GM18502 (cell line): ENCODE results near the gene GRID2.
"Not testable (repeated sequence)": the region's sequence is repeated elsewhere in the genome, so short reads cannot be mapped to it uniquely, and the experiment has no call there.

Experiments
- ATAC-seq: cut with Tn5 transposase; IDR thresholded peaks from one replicate; pipeline ENCODE4 v1.9.1; 2021; ENCODE audit warnings: mild to moderate bottlenecking; ENCODE audit not compliant: unreplicated experiment, poor library complexity

The GRID2 gene

DNA sequence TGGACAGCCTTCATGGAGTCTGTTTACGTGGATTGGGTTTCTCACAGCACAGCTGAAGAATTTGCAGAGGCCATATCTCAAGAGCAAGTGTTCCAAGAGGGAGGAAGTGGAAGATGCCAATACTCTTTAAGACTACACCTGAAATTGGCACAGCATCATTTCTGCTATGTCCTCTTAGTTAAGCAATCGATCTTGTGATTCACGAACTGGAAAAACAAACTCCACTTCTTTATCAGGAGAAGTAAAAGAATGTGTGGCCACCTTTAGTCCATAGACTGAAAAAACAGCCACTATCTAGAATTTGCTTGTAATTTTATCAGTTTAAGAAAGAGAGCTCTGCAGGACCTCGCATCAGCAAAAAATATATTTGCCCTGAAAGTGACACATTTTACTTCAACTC is 1051.6 kb downstream of the GRID2 start:
- no peak for ATAC-seq

DNA sequence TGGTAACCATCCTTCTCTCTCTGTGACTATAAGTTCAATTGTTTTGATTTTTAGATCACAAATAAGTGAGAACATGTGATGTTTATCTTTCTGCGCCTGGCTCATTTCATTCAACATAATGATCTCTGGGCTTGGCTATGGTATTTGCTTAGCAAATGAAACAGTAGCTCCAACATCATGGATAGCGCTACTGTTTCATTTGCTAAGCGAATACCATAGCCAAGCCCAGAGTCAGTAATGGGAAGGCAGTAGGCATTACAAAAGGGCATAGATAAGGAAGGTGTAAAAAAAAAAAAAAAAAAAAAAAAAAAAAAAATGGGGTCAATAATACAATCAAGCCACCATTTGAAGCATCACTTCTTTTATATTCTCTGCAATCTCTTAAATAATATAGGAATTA is 1055.8 kb downstream of the GRID2 start:
- no peak for ATAC-seq

DNA sequence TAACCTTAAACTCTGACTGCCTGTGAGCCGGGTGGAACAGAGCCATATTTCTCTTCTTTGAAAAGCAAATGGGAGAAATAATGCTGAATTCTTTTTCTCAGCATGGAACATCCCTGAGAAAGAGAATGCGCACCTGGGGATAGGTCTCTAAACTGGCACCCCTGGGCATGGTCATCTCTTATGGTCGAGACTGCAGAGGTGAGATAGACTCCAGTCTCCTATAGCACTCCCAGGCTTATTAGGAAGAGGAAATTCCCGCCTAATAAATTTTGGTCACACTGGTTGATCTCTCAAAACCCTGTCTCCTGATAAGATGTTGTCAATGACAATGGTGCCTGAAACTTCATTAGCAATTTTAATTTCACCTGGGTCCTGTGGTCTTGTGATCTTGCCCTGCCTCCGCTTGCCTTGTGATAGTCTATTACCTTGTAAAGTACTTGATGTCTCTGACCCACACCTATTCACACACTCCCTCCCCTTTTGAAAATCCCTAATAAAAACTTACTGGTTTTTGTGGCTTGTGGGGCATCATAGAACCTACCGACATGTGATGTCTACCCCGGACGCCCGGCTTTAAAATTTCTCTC is 1062.5 kb downstream of the GRID2 start:
- not testable (repeated sequence) for ATAC-seq

DNA sequence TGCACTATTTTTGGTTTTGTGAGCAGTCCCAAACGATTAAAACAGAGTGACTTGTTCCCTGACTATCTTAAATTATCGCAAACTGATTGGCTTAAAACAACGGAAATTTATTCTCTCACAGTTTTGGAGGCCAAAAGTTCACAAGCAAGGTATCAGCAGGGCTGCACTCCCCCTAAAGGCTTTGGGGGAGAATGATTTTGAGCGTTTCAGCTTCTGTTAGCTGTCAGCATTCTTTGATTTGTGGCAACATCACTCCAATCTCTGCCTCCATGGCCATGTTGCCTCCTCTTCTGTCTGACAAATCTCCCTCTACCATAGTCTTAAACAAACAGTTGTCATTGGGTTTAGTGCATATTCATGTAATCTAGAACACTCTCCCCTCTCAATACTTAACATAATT is 1065.2 kb downstream of the GRID2 start:
- no peak for ATAC-seq

GRCh38 chr4:93370256-93370655 is 1066.5 kb downstream of the GRID2 start:
- no peak for ATAC-seq

- ATAC-seq, result no peak
Measured at GRCh38 chr4:93373893-93374860, 1070.4 kb downstream of the GRID2 start.

DNA sequence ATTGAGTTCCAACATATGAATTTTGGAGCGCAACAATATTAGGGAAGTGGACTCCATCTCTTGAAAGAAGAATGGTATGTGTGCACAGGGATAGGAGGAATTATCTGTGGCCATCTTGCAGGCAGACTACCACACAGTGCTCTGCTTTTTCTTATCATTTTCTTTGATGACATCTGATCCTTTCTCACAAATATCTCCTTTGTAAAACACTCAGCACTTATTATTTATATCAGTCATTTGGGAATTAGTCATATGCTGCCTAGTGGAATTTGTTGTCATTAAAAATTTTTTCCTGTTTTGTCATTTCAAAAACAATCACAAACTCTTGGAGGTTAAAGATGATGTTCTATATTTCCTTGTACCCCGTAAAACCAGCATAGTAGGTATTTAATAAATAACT is 1080.5 kb downstream of the GRID2 start:
- no peak for ATAC-seq

- no peak for ATAC-seq
Measured at GRCh38 chr4:93384887-93385286, 1081.1 kb downstream of the GRID2 start.

GRCh38 chr4:93394545-93395081 is 1090.8 kb downstream of the GRID2 start:
- ATAC-seq, result no peak

DNA sequence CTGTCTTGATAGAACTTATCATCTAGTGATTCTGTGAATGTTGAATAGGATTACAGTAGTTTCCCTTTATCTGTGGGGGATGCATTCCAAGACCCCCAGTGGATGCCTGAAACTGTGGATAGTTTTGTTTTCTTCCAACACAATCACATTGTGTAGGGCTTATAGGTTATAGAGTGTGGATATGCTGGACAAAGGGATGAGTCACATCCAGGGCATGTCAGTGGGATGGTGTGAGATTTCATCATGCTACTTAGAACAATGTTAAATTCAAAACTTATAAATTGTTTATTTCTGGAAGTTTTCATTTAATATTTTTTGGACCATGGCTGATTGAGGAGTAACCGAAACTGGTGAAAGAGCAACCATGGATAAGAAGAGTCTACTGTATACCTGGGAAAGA is 1092.5 kb downstream of the GRID2 start:
- ATAC-seq, result no peak

GRCh38 chr4:93403571-93403970 is 1099.8 kb downstream of the GRID2 start:
- no peak for ATAC-seq

DNA sequence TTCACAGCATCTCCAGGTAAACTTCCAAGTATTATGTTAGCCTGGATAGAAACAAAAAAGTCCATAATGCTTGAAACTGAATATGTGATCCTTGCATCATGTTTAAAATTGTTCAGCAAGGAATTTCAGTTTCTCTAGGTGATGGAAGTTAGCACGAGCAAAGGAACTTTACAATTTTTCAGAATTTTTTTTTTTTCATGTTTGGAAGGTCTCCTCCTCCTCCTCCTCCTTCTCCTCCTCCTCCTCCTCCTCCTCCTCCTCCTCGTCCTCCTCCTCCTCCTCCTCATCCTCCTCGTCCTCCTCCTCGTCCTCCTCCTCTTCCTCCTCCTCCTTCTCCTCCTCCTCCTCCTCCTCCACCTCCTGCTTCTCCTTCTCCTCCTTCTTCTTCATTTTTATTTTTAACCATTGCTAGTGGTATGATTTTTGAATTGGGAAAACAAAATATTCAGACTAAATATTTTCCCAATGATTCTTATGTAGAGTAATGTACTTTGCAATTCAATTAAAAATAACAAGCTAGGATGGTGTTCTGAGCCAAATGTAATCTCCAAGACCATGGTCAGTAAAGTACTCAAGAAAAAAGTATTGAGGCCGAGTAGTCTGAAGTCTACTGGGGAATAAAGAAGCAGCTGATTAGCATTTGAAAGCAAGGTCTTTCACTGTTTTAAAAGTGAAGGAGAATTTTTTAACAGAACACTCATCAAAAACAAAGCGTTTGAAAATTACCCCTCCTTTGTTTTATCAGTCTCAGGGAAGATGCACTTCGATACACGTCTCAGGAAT is 1103.9 kb downstream of the GRID2 start:
- ATAC-seq, result no peak

DNA sequence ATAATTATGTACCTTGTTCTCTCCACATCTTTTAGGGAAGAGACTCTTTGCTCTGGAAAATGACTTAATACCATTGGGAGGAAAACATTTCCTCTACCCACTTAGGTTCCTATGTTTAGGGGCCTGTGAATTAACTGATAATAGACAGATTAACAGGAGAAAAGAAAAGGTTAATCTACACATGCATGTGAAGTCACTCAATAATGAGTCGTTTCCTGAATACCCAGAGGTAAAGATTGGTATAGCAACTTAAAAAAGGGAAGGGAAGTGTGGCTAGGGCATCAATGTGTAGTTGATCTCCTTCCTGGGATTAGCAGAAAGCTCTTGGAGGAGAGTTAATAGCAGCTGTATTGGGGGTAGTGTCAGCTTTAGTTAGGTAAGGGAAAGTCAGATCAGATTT is 1105.3 kb downstream of the GRID2 start:
- ATAC-seq, result no peak

DNA sequence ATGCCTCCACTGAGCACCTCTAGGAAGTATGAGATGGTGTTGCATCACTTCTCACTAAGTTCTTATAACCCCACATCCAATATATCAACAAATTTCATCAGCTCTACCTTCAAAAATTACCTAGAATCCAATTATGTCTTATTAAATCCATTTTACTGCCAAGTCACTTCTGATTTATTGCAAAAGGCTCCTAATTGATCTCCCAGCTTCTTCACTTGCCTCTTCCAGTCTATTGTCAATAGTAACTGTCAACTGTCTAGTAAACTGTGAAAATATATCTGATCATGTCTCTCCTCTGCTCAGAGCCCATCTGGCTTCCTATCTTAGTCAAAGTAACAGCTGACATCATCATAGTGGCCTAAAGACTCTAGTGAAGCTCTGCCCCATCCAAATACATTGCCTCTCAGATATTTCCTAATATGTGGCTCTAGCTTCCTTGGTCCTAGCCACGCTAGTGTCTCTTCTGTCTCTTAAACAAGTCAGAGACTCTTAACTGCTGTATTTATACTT is 1110.3 kb downstream of the GRID2 start:
- no peak for ATAC-seq

GRCh38 chr4:93416344-93417128 is 1112.8 kb downstream of the GRID2 start:
- ATAC-seq, result no peak

DNA sequence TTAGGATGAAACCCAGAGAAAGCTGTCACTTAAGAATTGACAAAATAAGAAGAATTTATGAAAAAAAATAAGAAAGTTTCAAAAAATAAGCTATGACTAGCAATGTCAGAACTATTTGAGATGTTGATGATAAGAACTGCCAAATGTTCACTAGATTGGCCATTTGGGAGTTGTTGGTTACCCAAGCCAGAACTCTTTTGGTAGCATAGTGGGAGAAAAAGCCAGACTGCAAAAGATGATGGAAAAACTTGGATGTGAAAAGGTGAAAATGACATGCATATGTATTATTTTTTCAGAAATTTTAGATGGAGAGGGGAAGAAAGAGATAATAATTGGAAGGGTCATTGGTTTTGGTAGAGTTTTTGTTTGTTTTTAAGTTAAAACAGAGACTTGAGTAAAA is 1127.6 kb downstream of the GRID2 start:
- no peak for ATAC-seq

DNA sequence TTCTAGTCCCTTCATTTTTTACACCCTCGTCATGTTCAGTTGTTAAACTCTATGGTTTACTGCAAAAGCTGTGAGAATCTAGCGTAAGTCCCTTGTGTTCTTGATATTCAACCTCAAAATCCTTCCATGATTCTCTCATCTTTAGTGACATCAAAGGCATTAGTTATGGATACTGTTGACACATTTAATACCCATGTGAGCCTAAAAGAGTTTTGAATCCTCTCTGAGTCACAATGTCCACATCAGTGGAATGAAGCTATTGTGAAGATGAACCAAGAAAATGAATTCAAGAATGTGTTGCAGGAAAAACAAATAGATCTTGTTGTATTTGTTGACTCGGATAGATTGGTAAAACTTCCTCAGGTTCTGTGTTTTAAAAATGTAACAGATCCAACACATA is 1130.1 kb downstream of the GRID2 start:
- ATAC-seq, result no peak

DNA sequence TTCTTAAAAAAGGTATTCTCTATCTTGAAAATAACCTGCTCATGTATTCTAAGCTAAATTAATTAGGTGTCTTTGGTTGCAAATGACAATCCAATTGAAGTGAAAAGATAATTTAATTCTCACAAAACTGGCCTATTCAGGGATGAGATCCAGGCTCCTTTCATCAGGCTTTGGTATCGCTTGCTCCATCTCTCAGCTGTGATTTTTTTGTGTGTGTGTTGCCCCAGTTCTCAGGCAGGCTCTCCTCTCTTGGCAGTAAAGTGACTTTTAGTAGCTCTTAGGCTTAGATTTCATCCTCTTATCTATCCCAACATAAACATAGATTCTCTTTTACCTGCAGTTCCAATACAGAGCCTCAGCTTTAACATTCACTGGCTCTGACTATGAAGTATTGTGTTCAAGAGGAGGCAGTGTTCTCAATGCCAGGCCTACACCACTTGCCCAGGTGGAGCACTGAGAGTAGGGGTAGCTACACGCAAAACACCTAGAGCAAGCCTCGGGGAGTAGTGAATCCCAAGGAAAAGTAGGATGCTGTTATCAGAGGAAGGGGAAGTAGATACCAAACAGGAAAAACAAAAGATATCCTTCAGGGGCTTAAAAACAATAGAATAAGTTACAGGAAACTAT is 1132.3 kb downstream of the GRID2 start:
- ATAC-seq, result no peak

- ATAC-seq, result no peak
Measured at GRCh38 chr4:93437991-93438390, 1134.2 kb downstream of the GRID2 start.
